HG03442 (cell line): ENCODE measurements around the gene PFDN1.
A peak's percentile ranks its signal among the peaks of the same experiment; 100 is the strongest.
"Not testable (repeated sequence)": the region's sequence is repeated elsewhere in the genome, so short reads cannot be mapped to it uniquely, and the experiment has no call there.

Experiments
- ATAC-seq: cut with Tn5 transposase; IDR thresholded peaks from one replicate; pipeline ENCODE4 v1.9.1; 2021; ENCODE audit warnings: mild to moderate bottlenecking, moderate library complexity; ENCODE audit not compliant: unreplicated experiment

The PFDN1 gene

GRCh38 chr5:140217299-140218026 lies 85.4 kb downstream of the PFDN1 start:
- ATAC-seq, result no peak

- ATAC-seq, result no peak
Measured at GRCh38 chr5:140216478-140217074, 86.3 kb downstream of the PFDN1 start.

- no peak for ATAC-seq
Measured at GRCh38 chr5:140215276-140215675, 87.6 kb downstream of the PFDN1 start.

GRCh38 chr5:140214831-140215230 lies 88.1 kb downstream of the PFDN1 start:
- ATAC-seq, result no peak

- peak; percentile 90 for ATAC-seq
Measured at GRCh38 chr5:140213370-140213983, 89.4 kb downstream of the PFDN1 start.

GRCh38 chr5:140208065-140208464 lies 94.8 kb downstream of the PFDN1 start:
- no peak for ATAC-seq

- no peak for ATAC-seq
Measured at GRCh38 chr5:140207250-140207964, 95.5 kb downstream of the PFDN1 start.

- ATAC-seq, result no peak
Measured at GRCh38 chr5:140205952-140206351, 96.9 kb downstream of the PFDN1 start.

GRCh38 chr5:140205216-140205615 lies 97.7 kb downstream of the PFDN1 start:
- ATAC-seq, result no peak

- no peak for ATAC-seq
Measured at GRCh38 chr5:140202610-140203009, 100.3 kb downstream of the PFDN1 start.

- no peak for ATAC-seq
Measured at GRCh38 chr5:140202078-140202477, 100.8 kb downstream of the PFDN1 start.

- ATAC-seq, result not testable (repeated sequence)
Measured at GRCh38 chr5:140198915-140199314, 104.0 kb downstream of the PFDN1 start.

- no peak for ATAC-seq
Measured at GRCh38 chr5:140197023-140197422, 105.9 kb downstream of the PFDN1 start.

GRCh38 chr5:140196115-140196814 lies 106.6 kb downstream of the PFDN1 start:
- ATAC-seq, result no peak
